GM12864 (cell line): ENCODE measurements around the gene OAS3.

Experiments used
- DNase-seq: peaks from one replicate; pipeline ENCODE4 v3.0.0-alpha.2; 2011; ENCODE audit warnings: low read depth
- H3K4me3 ChIP-seq: 2 replicates; pipeline ENCODE4 v1.5.1; 2011; ENCODE audit warnings: mild to moderate bottlenecking, low read depth, low read length, control low read depth
- TF ChIP-seq, protein P1 (sequence below): IDR thresholded peaks from 2 replicates; pipeline ENCODE4 v1.5.1; 2011; ENCODE audit warnings: low read depth, mild to moderate bottlenecking, moderate library complexity, low read length, control low read depth, inconsistent platforms; ENCODE audit errors: missing control alignments

The OAS3 gene

DNA sequence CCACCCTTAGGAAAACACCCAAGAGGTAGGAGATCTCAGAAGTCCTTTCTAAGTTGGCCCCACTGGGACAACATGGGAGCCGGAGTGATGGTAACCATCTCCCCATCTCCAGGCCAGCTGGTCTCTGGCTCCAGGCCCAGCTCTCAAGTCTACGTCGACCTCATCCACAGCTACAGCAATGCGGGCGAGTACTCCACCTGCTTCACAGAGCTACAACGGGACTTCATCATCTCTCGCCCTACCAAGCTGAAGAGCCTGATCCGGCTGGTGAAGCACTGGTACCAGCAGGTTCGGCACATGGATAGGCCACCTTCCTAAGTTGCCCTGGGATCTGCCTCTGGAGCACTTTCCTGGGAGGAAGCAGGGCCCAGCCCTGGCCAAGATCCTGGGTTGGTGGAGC, 29.0 kb downstream of the OAS3 start:
- no peak for DNase-seq
- H3K4me3 ChIP-seq = no peak overlapping the region
- TF ChIP-seq, protein P1, sequence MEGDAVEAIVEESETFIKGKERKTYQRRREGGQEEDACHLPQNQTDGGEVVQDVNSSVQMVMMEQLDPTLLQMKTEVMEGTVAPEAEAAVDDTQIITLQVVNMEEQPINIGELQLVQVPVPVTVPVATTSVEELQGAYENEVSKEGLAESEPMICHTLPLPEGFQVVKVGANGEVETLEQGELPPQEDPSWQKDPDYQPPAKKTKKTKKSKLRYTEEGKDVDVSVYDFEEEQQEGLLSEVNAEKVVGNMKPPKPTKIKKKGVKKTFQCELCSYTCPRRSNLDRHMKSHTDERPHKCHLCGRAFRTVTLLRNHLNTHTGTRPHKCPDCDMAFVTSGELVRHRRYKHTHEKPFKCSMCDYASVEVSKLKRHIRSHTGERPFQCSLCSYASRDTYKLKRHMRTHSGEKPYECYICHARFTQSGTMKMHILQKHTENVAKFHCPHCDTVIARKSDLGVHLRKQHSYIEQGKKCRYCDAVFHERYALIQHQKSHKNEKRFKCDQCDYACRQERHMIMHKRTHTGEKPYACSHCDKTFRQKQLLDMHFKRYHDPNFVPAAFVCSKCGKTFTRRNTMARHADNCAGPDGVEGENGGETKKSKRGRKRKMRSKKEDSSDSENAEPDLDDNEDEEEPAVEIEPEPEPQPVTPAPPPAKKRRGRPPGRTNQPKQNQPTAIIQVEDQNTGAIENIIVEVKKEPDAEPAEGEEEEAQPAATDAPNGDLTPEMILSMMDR = no peak

DNA sequence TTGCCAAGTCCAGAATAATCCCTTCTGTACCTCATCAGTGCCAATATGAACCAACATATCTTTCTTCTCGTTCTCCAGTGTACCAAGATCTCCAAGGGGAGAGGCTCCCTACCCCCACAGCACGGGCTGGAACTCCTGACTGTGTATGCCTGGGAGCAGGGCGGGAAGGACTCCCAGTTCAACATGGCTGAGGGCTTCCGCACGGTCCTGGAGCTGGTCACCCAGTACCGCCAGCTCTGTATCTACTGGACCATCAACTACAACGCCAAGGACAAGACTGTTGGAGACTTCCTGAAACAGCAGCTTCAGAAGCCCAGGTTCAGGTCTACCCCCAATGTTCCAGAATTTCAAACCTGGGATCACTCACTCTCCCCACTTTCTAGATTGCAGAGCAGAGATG, 29.6 kb downstream of the OAS3 start:
- no peak for DNase-seq
- TF ChIP-seq, protein P1 = no peak
- no peak overlapping the region for H3K4me3 ChIP-seq

DNA sequence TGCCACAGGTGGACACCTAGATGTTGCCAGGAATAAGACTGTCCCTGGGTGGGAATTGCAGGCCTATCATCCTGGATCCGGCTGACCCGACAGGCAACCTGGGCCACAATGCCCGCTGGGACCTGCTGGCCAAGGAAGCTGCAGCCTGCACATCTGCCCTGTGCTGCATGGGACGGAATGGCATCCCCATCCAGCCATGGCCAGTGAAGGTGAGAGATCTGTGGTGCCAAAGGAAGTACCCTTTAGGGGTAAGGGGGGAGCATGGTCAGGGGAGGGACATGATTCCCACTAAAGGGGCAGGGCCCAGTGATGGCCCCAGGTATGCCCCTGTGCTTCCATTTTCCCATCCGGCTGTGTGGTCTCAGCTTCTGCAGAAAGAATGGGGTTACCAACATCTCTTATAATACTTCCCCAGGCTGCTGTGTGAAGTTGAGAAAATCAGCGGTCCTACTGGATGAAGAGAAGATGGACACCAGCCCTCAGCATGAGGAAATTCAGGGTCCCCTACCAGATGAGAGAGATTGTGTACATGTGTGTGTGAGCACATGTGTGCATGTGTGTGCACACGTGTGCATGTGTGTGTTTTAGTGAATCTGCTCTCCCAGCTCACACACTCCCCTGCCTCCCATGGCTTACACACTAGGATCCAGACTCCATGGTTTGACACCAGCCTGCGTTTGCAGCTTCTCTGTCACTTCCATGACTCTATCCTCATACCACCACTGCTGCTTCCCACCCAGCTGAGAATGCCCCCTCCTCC, 31.5 kb downstream of the OAS3 start:
- H3K4me3 ChIP-seq = no peak overlapping the region
- no peak for DNase-seq
- TF ChIP-seq, protein P1 = no peak

DNA sequence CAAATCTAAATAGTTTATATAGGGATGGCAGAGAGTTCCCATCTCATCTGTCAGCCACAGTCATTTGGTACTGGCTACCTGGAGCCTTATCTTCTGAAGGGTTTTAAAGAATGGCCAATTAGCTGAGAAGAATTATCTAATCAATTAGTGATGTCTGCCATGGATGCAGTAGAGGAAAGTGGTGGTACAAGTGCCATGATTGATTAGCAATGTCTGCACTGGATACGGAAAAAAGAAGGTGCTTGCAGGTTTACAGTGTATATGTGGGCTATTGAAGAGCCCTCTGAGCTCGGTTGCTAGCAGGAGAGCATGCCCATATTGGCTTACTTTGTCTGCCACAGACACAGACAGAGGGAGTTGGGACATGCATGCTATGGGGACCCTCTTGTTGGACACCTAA, 32.1 kb downstream of the OAS3 start:
- DNase-seq = no peak
- TF ChIP-seq, protein P1 = no peak
- H3K4me3 ChIP-seq = no peak overlapping the region

DNA sequence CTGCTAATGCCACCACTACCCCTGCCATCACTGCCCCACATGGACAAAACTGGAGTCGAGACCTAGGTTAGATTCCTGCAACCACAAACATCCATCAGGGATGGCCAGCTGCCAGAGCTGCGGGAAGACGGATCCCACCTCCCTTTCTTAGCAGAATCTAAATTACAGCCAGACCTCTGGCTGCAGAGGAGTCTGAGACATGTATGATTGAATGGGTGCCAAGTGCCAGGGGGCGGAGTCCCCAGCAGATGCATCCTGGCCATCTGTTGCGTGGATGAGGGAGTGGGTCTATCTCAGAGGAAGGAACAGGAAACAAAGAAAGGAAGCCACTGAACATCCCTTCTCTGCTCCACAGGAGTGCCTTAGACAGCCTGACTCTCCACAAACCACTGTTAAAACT, 33.0 kb downstream of the OAS3 start:
- TF ChIP-seq, protein P1 = no peak
- H3K4me3 ChIP-seq = no peak overlapping the region
- DNase-seq = no peak

DNA sequence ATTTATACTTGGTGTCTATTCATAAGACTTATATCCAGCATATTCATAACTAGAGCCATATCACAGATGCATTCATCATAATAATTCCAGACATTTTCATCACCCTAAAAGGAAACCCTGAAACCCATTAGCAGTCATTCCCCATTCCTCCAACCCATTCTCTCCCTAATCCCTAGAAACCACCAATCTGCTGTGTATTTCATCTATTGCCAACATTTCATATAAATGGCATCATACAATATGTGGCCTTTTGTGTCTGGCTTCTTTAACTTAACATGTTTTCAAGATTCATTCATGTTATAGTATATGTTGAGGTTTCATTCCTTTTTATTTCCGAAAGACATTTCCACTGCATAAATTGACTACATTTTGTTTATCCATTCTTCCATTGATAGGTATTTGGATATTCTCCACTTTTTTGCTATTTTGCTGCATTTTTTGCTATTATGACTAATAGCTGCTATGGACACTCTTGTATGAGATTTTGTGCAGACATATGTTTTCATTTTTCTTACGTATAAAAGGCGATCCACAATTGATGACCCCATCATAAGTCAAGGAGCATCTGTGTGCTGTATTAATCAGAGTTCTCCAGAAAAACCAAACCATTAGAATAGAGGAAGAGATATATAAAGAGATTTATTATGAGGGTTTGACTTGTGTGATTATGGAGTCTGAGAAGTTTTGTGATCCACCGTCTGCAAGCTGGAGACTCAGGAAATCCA, 34.9 kb downstream of the OAS3 start:
- TF ChIP-seq, protein P1 = no peak
- H3K4me3 ChIP-seq = no peak overlapping the region
- DNase-seq = no peak
